ENCODE measurements around the gene KRT14. TPM values are rescaled to one million over a fixed set of nuclear protein-coding genes. Genes with fewer than 3 reads are reported as not detected.

KRT14 gene
- total RNA-seq, 1 experiment from 2014 or later = not detected

GRCh38 chr17:41633556-41634199, 47.0 kb upstream of the KRT14 start:
- Histone ChIP-seq H3K4ac (ENCODE audit: low read depth, low read length) (no peak overlapping the region), H3K23me2 (ENCODE audit: insufficient read length, low read depth, low read length, poor library complexity, severe bottlenecking) (no peaks in the 10 kb centered on the region), H3K14ac (ENCODE audit: insufficient read depth, low read length) (no peak overlapping the region), H3K56ac (ENCODE audit: insufficient read length, low read depth, low read length) (no peak overlapping the region), H3T11ph (ENCODE audit: low read length) (no peak overlapping the region), H2BK120ac (ENCODE audit: low read depth, low read length, poor library complexity, severe bottlenecking) (no peak overlapping the region), H4K20me1 (ENCODE audit: control insufficient read depth, insufficient read depth, insufficient read length) (no peaks in the 10 kb centered on the region), H3K9me3 (ENCODE audit: control insufficient read depth, low read depth, low read length) (no peaks in the 10 kb centered on the region), H3K27ac (ENCODE audit: insufficient read length, low read depth, low read length) (no peak overlapping the region), H2BK12ac (ENCODE audit: insufficient read length, low read depth, low read length) (no peak overlapping the region), H3K4me1 (ENCODE audit: insufficient read depth, low read length) (no peaks in the 10 kb centered on the region; the same call in 1 of the 2 replicates), H3K23ac (ENCODE audit: insufficient read length, low read depth, low read length) (no peak overlapping the region), H2BK15ac (ENCODE audit: low read depth, low read length) (no peak overlapping the region), H4K91ac (ENCODE audit: insufficient read length, low read depth, low read length) (no peak overlapping the region), H3K18ac (ENCODE audit: insufficient read length, low read depth, low read length) (no peak overlapping the region), H3K4me2 (ENCODE audit: insufficient read depth, insufficient read length, low read length) (no peak overlapping the region), H2BK20ac (ENCODE audit: low read depth, low read length, poor library complexity, severe bottlenecking) (no peak overlapping the region), H3K79me2 (ENCODE audit: insufficient read depth, low read length) (no peaks in the 10 kb centered on the region), H3K27me3 (ENCODE audit: insufficient read depth, low read length) (no peaks in the 10 kb centered on the region), H3K9ac (ENCODE audit: extremely low read depth, insufficient read length, low read length) (no peak overlapping the region), H4K5ac (ENCODE audit: insufficient read length, low read depth, low read length) (no peak overlapping the region), H3K79me1 (ENCODE audit: insufficient read depth, low read depth, low read length, poor library complexity, severe bottlenecking) (no peaks in the 10 kb centered on the region), H2BK5ac (ENCODE audit: insufficient read length, low read length) (no peak overlapping the region), H2AFZ (ENCODE audit: low read length) (no peak overlapping the region), H4K8ac (replicated peaks; ENCODE audit: insufficient read length, low read depth, low read length) (no peak overlapping the region), H2AK5ac (ENCODE audit: insufficient read length, low read length) (no peak overlapping the region)
- 100% methylated on average over 1 of the region's 14 CpGs for WGBS (ENCODE audit: extremely low coverage, insufficient read length, low lambda C conversion rate)
- Mint-ChIP-seq H3K4me3 (no peak overlapping the region), H3K9me3 (no peaks in the 10 kb centered on the region), H3K36me3 (ENCODE audit: insufficient read depth in 1 of 3, low read depth in 3 of 3) (no peaks in the 10 kb centered on the region), H3K27me3 (ENCODE audit: low read depth) (no peaks in the 10 kb centered on the region), H3K4me1 (peaks cover 16 to 17% of the 10 kb centered on the region in 2 experiments), H3K27ac (no peak overlapping the region)
- DNase-seq = no peak
- TF ChIP-seq CTCF (conservative IDR thresholded peaks at IDR 0.05) = no peak

All from H9 (cell line).